HG03064 (cell line): ENCODE data around the gene CYTH4.
"Not testable (repeated sequence)": the region's sequence is repeated elsewhere in the genome, so short reads cannot be mapped to it uniquely, and the experiment has no call there.

ENCODE experiments used
- ATAC-seq: cut with Tn5 transposase; IDR thresholded peaks from one replicate; pipeline ENCODE4 v1.9.1; 2021; ENCODE audit warnings: low read depth; ENCODE audit not compliant: unreplicated experiment

CYTH4 gene, protein sequence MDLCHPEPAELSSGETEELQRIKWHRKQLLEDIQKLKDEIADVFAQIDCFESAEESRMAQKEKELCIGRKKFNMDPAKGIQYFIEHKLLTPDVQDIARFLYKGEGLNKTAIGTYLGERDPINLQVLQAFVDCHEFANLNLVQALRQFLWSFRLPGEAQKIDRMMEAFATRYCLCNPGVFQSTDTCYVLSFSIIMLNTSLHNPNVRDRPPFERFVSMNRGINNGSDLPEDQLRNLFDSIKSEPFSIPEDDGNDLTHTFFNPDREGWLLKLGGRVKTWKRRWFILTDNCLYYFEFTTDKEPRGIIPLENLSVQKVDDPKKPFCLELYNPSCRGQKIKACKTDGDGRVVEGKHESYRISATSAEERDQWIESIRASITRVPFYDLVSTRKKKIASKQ

DNA sequence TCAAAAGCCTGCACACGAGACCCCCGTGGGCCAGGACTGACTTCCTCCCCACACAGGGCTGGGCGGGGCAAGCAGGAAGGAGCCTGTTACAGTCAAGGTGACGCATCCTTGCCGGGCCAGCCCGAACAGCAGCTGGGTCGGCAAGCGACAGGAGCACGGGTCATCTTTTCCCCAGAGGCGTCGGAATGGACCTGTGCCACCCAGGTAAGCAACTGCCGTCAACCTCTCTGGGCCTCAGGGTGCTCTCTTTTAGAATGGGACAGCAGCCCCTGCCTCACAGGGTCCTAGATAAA is at the start of gene CYTH4:
CYTH4 (plus strand) TSS at position 124 of the 293 bp plus-strand sequence; CDS start at position 186, 62 bp downstream.
- no peak for ATAC-seq

DNA sequence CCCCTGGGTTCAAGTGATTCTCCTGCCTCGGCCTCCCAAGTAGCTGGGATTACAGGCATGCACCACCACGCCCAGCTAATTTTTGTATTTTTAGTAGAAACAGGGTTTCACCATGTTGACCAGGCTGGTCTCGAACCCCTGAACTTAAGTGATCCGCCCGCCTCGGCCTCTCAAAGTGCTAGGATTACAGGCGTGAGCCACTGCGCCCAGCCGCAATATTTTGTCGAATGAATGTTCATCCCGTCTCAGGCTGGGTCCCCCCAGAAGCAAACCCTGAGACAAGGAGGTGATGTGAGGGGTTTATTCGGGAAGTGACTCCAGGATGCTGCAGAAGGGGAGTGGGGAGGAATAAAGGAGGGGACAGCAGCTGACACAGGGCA is 48.9 kb upstream of the CYTH4 start:
- not testable (repeated sequence) for ATAC-seq

DNA sequence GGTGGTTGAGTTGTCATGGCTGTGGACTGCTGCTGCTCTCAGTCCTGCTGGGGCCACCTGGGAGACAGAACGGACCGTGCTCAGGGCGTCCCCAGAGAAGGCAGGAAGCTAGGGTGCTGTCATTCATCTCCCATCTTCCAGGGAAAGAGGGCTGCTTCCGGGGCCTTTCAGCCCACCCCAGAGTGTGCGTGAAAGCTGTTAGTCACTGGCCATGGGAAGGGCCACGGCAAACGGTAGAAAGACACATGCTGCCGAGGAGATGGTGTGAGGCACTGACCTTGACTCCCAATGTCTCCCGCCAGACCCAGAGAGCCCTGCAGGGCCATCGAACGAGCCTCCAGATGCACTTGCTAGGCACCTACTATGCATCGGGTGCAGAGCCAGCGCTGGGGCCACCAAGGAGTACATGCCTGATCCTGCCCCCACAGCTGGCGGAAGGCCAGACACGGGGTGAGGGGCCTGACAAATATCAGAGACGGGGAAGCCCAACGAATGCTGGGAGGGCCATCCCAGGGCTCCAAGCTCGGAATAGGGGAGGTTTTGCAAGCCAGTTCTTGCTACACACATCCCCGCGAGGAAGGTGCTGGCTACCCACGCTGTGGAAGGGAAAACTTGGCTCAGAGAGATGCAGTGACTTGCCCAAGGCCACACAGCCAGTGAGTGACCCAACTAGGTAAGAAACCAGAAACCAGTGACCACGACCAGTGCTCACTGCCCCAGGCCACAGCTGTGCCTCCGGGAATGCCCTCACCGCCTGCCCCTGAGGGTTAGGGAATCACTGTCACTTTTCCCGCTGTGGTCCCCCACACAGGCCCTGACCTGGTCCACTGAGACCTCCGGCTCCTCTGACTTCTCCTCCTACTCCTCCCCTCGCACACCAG is 48.3 kb upstream of the CYTH4 start:
- ATAC-seq, result no peak

DNA sequence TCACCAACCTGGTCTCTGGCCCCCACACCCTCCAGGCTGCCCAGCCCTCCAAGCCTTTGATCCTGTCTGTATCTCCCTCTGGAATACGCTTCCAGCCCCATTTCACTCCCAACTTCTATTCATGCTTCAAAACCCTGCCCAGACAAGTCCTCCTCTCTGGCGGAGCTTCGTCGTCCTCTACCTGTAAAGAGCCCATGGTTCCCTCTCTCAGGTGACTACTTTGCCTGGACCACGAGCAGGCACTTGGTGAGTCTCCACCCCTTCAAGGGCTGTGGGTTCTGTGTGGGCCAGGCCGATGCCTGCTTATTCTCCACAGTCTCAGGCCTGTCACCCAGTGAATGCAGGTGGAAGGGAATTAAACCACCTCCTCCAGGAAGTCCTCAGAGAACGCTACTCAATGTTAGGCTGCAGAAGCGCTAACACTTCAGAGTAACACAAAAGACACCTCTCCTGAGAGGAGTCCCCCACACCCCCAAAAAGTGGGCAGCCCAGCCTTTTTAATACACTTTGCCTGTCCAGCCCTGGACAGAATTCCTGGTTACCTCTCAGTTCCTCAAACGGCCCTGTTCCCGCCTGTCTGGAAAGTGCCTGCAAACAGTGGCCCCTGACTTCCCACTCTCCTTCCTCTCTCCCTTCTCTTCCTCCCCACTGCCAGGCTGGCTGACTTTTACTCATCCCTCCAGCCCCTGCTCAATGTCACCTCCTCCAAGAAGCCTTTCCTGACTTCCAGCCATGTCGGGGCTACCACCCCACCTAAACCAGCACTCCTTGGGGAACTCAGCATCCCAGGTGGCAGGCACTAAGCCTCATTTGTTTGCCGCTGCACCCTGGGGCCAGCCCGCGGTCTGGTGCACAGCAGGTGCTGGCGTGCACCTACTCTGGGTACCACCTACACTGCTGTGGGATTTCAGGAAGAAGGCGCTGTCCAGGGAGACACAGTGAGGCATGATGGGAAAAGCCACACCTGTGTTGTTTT is 47.3 kb upstream of the CYTH4 start:
- no peak for ATAC-seq

DNA sequence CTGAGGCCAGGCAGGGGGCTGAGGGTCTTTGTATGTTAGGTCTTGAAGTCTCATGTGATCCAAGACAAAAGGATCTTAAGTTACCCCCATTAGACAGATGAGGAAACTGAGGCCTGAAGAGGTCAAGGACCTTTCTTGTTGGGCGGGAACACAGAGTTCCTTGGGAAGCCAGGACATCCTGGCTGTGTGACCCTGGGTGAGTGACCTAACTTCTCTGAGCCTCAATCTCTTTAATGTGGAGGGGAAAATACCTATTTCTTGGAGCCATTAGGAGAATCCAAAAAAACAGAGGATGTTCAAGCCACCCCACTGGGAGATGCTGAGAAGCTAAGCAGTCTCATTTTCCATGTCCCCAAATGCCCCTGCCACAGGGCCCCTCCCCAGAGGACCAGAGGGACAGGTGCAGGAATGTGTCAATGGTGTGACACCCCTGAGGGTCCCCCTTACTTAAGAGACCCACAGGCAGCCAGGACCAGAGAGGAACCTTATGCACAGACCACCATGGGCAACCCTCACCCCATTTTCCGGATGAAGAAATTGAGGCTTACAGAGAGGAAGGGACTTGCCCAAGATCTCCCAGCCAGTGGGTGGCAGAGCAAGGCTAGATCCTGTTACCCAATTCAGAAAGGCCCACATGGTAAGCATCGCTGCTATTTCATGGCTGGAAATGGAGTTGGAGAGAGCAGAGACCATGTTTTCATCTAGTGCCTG is 46.3 kb upstream of the CYTH4 start:
- no peak for ATAC-seq

DNA sequence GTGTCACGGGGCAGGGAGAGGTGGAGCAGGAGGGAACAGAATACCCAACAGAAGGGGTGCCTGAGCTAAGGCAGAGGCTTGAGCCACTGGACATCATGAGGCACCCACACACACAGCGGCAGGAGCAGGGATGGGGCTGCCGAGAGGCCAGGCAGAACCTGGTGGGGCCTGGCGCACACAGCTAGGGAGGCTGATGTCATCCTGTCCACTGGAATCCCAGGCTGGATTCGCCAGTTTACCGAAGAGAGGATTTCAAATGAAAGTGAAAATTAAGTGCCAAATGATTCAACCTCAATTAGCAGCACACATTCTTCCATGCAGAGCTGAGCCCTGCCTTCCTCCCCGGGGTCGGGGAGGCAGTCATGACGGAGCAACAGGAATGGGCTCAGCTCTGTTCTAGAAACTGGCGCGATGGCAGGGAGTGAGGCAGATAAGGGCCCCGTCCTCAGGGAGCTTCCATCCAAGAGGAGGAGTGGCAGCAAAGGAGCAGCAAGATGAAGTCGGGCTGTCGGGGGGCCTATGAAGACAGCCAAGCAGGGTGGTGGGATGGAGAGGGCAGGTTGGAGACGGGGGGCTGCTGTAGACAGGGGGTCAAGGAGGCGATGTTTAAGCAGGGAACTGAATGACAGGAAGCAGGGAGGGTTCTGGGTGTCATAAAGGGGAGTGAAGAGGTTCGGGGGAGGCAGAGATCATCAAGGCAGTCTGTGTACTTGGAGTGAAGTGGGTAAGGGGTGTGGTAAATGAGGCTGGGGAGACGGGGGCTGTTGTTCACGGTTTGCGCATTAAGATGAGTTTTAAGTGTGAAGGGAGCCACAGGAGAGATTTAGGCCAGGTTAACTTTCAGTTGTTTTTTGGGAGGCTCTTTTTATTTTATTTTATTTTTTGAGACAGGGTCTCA is 44.7 kb upstream of the CYTH4 start:
- ATAC-seq, result no peak

DNA sequence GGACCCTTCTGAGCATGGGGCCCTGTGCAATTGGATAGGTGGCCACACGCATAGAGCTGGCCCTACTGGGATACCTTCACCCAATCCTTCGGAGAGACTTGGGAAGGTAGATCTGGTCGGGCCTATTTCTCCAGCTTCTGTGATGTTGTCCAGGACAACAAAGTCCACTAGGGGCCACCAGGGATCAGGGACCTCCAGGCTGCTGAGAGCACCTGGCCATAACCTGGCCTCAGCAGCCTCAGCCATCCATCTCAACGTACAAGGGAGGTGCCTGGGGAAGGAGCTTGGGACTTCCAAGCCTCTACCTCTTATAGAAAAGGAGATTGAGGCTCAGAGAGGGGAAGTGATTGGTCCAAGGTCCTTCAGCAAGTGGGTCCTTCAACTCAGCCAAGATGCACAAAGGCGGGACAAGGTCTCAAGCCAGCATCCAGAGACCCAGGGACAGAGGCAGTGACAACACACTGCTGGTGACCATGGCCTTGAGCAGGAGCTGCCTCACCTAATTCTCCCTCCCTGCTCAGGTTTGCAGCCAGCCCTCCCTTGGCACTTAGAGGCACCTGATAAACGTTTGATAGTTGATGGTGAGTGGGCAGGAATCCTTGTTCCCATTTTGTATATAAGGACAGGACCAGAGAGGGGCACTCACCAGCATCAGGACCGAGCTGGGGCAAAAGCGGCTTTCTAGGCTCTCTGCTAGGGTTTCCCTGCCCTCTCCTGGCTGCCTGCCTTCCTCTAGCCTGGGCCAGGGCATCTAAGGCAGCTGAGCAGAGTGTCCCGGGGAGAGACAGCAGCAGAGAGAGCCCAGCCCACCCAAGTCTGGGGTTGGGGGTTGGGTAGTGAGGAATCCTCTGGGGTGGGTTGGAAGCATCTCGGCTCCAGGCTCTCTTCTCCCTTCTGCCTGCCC is 42.7 kb upstream of the CYTH4 start:
- no peak for ATAC-seq

DNA sequence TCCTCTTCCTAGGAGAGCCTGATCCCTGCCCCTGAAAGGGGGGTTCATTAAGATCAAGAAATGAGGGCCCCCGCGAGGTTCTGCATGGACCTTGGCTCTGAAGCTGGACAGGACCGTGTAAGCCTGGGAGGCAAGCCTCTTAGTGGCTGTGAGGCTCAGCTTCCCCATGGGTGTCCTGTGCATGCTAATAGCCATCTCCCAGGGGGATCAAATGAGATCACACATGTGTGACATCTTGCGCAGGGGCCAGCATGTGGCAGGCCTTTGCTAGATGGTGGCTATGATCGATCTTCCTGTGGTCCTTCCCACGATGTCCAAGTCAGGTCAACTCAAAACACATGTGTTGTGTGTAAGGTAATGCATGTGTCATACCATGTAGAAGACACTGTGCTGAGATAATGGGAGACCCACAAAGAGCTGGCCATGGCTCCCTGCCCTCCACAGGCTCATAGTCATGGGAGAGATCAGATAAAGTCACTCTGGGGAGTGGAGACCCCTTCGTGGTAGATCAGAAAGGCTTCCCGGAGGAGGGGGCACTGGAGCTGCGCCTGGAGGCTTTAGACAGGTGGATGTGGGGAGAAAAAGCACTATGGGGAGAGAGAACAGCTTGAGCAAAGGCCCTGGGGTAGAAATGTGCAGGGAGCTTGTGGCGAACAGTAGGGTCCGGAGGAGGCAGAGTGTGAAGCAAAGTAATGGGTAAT is 41.9 kb upstream of the CYTH4 start:
- no peak for ATAC-seq

DNA sequence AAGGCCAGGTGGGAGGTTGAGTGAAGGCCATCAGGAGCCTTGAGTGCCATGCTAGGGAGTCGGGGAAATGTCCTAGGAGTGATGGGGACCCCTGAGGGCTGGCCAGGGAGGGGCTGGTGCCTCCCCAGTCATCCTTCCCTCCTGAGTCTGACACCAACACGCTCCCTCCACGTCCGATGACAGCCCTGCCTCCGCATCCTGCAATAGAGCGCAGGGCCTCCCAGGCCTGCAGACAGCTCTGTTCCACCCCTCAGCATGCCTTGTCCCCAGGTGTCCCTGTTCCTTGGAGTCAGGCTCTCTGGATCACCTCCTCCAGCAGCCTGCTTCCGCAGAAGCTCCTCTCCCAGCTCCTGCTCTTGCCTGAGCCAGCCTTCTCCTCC is 41.4 kb upstream of the CYTH4 start:
- no peak for ATAC-seq

DNA sequence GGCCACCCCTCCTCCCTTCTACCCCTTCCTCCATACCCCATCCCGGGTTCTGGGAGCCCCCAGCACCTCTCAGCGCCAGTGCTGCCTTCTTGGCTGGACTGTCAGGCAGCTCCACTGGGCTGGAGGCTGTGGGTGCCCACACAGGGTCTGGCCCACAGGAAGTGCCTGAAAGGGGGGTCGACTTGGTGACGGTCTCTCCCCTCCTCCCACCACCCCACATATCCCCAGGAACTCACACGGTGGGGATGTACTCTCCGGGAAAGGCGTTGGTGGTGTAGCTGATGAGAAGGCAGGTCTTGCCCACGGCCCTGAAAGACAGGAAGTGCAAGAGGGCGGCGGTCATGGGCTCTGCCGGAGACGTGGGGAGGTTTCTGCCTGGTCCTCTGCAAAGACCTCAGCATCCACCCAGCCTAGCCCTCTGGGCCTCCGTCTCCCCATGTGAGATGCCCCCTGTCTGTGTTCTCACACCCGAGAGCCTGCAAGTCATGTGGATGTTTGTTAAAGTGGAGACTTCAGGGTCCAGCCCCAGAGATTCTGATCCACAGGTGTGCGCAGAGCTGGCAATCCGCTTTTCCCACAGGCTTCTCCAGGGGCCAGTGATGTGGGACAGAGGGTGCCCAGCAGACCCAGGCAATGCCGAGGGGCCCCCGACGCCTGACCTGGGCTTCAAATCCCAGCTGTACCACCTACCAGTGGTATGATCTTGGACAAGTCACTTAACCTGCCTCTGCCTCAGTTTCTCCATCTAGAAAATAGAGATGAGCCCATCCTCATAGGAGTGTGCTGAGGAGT is 40.8 kb upstream of the CYTH4 start:
- no peak for ATAC-seq

DNA sequence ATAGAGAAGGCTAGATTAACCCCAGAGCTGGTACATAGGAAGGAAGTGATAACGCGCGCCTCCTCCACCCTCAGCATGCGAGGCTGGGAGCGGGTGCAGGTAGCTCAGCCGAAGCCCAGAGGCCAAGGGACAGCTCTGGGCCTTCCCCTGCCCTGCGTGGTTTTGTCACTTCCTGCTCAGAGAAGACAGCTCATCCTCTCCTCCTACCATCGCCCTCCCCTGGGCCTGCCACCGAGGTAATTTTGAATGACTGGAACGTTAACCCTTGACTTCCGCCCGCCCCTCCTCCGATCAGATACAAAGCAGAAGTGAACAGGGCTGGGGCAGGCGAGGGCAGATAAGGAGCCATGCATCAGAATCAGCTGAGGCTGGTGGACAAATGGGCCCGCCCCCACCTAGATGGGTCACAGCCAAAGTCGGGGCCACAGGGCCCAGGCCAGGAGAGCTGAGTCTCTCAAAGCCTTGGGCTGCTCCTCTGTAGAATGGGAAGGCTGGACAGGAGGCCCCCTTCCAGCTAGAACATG is 39.9 kb upstream of the CYTH4 start:
- peak; percentile 49 for ATAC-seq

DNA sequence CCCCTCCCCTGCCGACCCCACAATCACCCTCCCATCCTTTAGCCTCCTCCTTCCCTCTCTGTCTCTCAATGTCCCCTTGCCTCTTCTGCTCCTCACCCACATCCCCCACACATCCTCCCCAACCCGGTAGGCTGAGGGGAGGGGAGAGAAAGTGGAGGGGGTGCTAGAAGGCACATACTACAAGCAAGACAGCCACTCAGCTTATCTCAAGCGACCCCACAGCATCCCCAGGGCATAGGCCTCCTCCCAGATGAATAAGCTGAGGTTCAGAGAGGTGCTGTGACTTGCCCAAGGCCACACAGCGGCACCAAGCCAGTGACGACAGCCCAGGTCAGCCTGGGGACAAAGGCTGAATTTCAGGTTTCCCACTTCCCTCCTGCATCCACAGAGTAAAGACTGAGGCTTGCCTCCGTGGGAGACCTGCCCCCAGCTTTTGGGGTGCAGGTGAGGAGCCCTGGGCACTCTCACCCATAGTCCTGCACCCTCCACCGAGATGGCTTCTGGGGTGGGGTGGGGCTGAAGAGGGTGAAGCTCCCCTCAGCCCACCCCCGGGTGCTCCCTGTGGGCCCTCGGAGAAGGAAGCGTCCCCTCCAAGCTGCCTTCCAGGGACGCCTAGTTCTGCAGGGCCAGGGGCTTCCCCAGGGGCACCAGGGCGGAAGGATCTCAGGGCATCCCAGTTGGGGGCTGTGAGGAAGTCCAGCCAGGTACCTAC is 38.8 kb upstream of the CYTH4 start:
- no peak for ATAC-seq

DNA sequence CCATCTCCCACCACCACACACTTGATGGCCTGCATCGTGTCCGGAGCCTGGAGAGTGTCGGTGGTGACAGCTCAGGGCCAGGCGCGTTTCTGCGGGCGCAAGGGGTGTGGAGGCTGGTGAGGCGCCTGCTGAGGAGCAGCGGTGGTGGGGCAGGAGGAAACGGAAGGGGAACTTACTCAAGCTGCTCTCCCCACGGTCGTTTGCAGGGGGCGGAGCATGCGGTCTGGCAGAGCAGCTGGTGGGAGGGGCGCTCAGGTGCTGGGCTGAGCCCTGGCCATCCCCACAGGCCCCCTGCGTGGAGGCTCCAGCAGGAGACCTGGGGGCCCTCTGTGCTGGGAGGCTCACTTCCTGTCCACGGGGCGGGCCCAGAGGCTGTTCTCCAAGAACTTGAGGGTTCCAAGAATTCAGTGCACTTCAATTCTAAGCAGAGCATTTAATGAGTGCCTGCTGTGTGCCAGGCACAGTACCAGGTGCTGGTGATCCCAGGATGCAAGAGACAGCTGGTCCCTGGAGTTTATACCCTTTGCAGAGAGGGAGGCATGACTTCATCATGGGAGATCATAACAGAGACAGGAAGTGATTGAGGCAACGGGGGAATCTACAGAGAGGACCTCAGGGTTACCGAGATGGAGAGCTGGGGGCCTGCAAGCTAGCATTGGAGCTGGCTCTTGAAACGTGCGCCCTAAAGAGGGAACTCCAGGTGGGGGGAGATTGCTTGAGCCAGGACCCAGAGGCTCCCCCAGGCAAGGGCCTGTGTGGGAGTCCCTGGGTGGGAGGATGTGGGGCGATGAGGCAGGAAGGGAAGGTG is 38.0 kb upstream of the CYTH4 start, which contains the start of gene RAC2:
RAC2 (minus strand) TSS at position 156 of the 808 bp plus-strand sequence; CDS start at position 35, 121 bp downstream.
- ATAC-seq, result peak; percentile 38

DNA sequence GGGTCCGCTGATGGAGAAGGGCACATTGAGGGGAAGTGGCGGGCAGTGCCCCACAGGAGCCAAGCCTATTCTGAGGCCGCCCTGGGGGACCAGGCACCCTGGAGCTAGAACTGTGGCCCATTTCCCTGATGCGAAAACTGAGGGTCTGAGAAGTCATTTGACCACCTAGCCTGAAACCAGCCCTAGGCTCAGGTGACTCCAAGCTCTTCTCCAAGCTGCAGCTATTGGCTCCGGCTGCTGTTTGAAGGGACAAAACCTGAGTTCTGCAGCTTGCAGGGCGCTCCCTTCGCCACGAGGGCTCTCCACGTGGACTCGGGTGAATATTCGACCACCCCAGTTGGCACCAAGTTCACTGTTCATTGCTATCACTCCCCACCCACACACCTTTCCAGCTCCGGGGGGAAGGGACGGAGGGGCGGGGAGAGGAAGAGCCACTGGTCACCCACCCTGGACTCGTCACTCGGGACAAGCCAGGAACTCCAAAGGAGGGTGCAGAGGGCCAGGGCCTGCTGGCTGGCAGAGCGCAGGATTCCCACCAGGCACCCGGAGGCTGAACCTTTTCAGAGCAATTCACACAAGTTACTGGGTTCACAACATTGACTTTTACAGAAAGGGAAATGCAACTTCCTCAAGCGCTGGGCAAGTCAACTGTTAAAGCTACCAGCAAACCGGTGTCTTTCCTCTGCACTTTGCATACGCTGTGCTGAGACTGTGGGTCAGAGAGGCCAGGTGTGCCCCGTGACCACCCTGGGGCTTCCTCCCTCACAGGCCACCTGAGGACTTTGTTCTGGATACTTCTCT is 37.2 kb upstream of the CYTH4 start:
- no peak for ATAC-seq
